ENCODE measurements around the gene GGCX.

DNA sequence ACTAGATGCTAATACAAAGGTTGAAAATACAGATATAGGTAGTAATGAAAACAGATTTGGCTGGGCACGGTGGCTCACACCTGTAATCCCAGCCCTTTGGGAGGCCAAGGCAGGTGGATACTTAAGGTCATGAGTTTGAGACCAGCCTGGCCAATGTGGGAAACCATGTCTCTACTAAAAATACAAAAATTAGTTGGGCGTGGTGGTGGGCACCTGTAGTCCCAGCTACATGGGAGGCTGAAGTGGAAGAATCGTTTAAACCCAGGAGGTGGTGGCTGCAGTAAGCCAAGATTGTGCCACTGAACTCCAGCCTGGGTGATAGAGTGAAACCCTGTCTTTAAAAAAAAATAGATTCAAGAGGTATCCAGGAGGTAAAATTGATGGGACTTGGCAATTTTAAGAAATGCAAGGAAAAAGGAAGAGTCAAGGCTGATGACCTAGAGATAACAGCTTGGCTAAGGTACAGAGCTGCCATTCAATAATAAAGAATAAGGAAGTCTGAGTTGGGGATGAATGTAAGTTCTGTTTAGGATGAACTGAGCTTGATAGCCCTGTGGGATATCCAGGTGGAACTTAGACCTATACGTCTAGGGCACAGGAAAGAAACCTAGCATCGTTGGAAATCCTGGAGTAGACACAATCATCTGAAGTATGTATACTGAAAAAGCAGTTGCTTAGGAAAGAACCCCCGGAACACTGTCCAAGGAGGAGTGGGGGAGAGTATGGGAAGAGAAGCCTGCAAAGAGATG is 13.3 kb downstream of the GGCX start:
- TF ChIP-seq KLF9 (tag by site-specific recombination; IDR thresholded peaks at IDR 0.05; ENCODE audit: low read depth) (no peak), BCL11A (tag by site-specific recombination; IDR thresholded peaks at IDR 0.05; ENCODE audit: low read depth) (no peak), ZNF623 (tag by site-specific recombination; IDR thresholded peaks at IDR 0.05) (no peak), CTCF (tag by site-specific recombination; IDR thresholded peaks at IDR 0.05) (no peak), ZBTB20 (tag by site-specific recombination; IDR thresholded peaks at IDR 0.05) (no peak), ZNF184 (tag by site-specific recombination; IDR thresholded peaks at IDR 0.05) (no peak)

Data from HEK293 (cell line).